ENCODE data around the gene ID1.

DNA sequence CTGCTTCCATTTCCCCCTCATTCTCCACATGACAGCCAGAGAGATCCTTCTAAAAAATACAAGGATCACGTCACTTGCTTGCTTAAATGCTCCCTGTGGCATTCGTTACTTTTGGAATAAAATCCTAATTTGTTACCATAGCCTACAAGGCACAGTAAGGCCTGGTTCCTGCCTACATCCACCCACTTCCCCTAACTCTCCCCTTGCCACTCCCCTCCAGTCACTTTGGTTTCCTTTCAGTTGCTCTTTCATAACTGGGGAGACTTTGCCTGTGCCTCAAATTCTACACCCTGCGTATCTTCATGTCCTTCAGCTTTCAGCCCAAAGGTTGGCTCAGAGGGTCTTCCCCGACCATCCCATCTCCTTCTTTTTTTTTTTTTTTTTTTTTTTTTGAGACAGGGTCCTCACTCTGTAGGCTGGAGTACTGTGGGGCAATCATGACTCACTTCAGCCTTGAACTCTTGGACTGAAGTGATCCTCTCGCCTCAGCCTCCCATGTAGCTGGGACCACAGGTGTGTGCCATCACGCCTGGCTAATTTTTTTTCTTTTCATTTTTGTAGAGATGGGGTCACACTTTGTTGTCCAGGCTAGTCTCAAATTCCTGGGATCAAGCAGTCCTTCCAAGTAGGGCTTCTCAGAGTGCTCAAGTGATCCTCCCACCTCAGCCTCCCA, 12.5 kb downstream of the ID1 start:
- TF ChIP-seq, protein P1, sequence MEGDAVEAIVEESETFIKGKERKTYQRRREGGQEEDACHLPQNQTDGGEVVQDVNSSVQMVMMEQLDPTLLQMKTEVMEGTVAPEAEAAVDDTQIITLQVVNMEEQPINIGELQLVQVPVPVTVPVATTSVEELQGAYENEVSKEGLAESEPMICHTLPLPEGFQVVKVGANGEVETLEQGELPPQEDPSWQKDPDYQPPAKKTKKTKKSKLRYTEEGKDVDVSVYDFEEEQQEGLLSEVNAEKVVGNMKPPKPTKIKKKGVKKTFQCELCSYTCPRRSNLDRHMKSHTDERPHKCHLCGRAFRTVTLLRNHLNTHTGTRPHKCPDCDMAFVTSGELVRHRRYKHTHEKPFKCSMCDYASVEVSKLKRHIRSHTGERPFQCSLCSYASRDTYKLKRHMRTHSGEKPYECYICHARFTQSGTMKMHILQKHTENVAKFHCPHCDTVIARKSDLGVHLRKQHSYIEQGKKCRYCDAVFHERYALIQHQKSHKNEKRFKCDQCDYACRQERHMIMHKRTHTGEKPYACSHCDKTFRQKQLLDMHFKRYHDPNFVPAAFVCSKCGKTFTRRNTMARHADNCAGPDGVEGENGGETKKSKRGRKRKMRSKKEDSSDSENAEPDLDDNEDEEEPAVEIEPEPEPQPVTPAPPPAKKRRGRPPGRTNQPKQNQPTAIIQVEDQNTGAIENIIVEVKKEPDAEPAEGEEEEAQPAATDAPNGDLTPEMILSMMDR (IDR thresholded peaks at IDR 0.05), result no peak
- no peak for TF ChIP-seq POLR2A (IDR thresholded peaks at IDR 0.05)
